B cell (primary cell): ENCODE measurements around the gene CDC5L. TPM values are rescaled to one million over a fixed set of nuclear protein-coding genes. Genes with fewer than 3 reads are reported as not detected.

Experiments used
- ATAC-seq: fragments of 200-7000 bp; cut with Tn5 transposase; one replicate; pipeline ENCODE4 v1.10.0; 2021; ENCODE audit warnings: low read depth, mild to moderate bottlenecking, moderate number of reproducible peaks, moderate library complexity
- CTCF ChIA-PET: fragments of 350-600 bp; sonication (Branson Sonifier 250); formaldehyde crosslinking; loops from one replicate; lab custom pipeline; 2021; ENCODE audit warnings: antibody characterized with exemption, inconsistent platforms; lab: Charles Lee
- POLR2A ChIA-PET: fragments of 350-600 bp; sonication (Branson Sonifier 250); formaldehyde crosslinking; loops from one replicate; lab custom pipeline; 2021; ENCODE audit warnings: antibody characterized with exemption; lab: Charles Lee
- DNase-seq: peaks from one replicate; pipeline ENCODE4 v3.0.0; 2013
- H2AFZ ChIP-seq: 2 replicates; pipeline ENCODE4 v1.6.1; 2012; ENCODE audit warnings: mild to moderate bottlenecking, low read depth, low read length; ENCODE audit not compliant: insufficient read depth, poor library complexity, severe bottlenecking
- H3K27ac ChIP-seq, 2 donors: 1 replicate in 1 of 2; 2 replicates in 1 of 2; pipeline ENCODE4 v1.5.1; 2012 to 2013; ENCODE audit warnings: low read length in 2 of 2, mild to moderate bottlenecking in 2 of 2, moderate library complexity in 1 of 2
- H3K27me3 ChIP-seq, 4 experiments: fragments of 200-600 bp in 1 of 4; sonication (generic) in 1 of 4; replicated peaks in 1 of 4; 1 replicate in 2 of 4; 2 replicates in 2 of 4; pipeline versions ENCODE4 v1.6.1 to v1.7.0; 2013 to 2016; ENCODE audit warnings: low read length in 3 of 4, mild to moderate bottlenecking in 2 of 4, mixed read lengths in 1 of 4, moderate library complexity in 1 of 4; ENCODE audit not compliant: insufficient read depth in 4 of 4, control insufficient read depth in 3 of 4; ENCODE audit errors: control extremely low read depth in 1 of 4
- H3K36me3 ChIP-seq, 2 experiments: replicated peaks in 1 of 2; 1 replicate in 1 of 2; 2 replicates in 1 of 2; pipeline versions ENCODE4 v1.6.1 to v1.7.1; 2013; ENCODE audit warnings: low read length in 1 of 2; ENCODE audit not compliant: insufficient read depth in 2 of 2, control insufficient read depth in 1 of 2; ENCODE audit errors: control extremely low read depth in 1 of 2, extremely low read depth in 1 of 2
- H3K4me1 ChIP-seq, 2 donors: fragments of 200-600 bp in 1 of 2; sonication (generic) in 1 of 2; 1 replicate in 1 of 2; 2 replicates in 1 of 2; pipeline versions ENCODE4 v1.5.1 to v1.6.1; 2013 to 2017; ENCODE audit warnings: low read length in 2 of 2; ENCODE audit not compliant: control insufficient read depth in 2 of 2, insufficient read depth in 2 of 2
- H3K4me2 ChIP-seq: replicated peaks from 2 replicates; pipeline ENCODE3; 2012; ENCODE audit warnings: mild to moderate bottlenecking, low read depth, low read length; ENCODE audit not compliant: poor library complexity, severe bottlenecking
- H3K4me3 ChIP-seq, 5 experiments: fragments of 200-600 bp in 1 of 5; sonication (generic) in 1 of 5; 1 replicate in 3 of 5; 2 replicates in 2 of 5; pipeline versions ENCODE4 v1.5.1 to v1.7.0; 2011 to 2016; ENCODE audit warnings: low read length in 4 of 5, mild to moderate bottlenecking in 4 of 5, low read depth in 2 of 5, control low read depth in 1 of 5, moderate library complexity in 1 of 5; ENCODE audit not compliant: insufficient read depth in 1 of 5; ENCODE audit errors: control extremely low read depth in 1 of 5, extremely low read depth in 1 of 5
- H3K79me2 ChIP-seq: fragments of 200-600 bp; sonication (generic); one replicate; pipeline ENCODE4 v1.6.0; 2016; ENCODE audit warnings: low read length; ENCODE audit not compliant: control insufficient read depth, insufficient read depth
- H3K9ac ChIP-seq: fragments of 200-600 bp; sonication (generic); 2 replicates; pipeline ENCODE4 v1.6.1; 2017; ENCODE audit warnings: mild to moderate bottlenecking, low read length, moderate library complexity
- H3K9me3 ChIP-seq, 3 donors: one replicate each; pipeline versions ENCODE4 v1.6.1 to v1.7.1; 2013; ENCODE audit warnings: low read length in 2 of 3; ENCODE audit not compliant: control insufficient read depth in 2 of 3, insufficient read depth in 1 of 3; ENCODE audit errors: control extremely low read depth in 1 of 3
- H4K20me1 ChIP-seq: 2 replicates; pipeline ENCODE4 v1.6.0; 2012; ENCODE audit warnings: mild to moderate bottlenecking, low read length; ENCODE audit not compliant: insufficient read depth, control insufficient read depth, poor library complexity, severe bottlenecking
- H3K27ac Mint-ChIP-seq: one replicate; pipeline ENCODE4 v1.8.0; 2021; ENCODE audit warnings: mixed read lengths
- H3K27me3 Mint-ChIP-seq: one replicate; pipeline ENCODE4 v1.8.0; 2021; ENCODE audit warnings: mixed read lengths
- H3K4me1 Mint-ChIP-seq: one replicate; pipeline ENCODE4 v1.8.0; 2021; ENCODE audit warnings: mixed read lengths
- H3K4me3 Mint-ChIP-seq: one replicate; pipeline ENCODE4 v1.8.0; 2021; ENCODE audit warnings: mixed read lengths
- H3K9me3 Mint-ChIP-seq: one replicate; pipeline ENCODE4 v1.8.0; 2022; ENCODE audit warnings: mixed read lengths; ENCODE audit not compliant: insufficient read depth
- CTCF ChIP-seq: fragments of 200-600 bp; IDR thresholded peaks from one replicate; pipeline ENCODE4 v1.8.0; 2022; ENCODE audit warnings: antibody characterized with exemption, mild to moderate bottlenecking
- EZH2 ChIP-seq: IDR thresholded peaks from 2 replicates; pipeline ENCODE4 v1.6.1; 2012; ENCODE audit warnings: borderline replicate concordance, low read depth, mild to moderate bottlenecking, moderate library complexity, low read length; ENCODE audit not compliant: insufficient read depth, poor library complexity, severe bottlenecking
- WGBS: methylation state at CpG from one replicate; pipeline ENCODE4 v1.1.5; 2013; ENCODE audit warnings: missing lambda C conversion rate; ENCODE audit not compliant: insufficient coverage; 5-methylcytosine and 5-hydroxymethylcytosine counted together
- intact Hi-C: fragments of 100-400 bp; cut with micrococcal nuclease; formaldehyde crosslinking; loops from one replicate; pipeline ENCODE4 v1.10.0; 2022
- polyA plus RNA-seq: library from polyadenylated mRNA; depleted of rRNA; stranded (reverse); fragments of >200 nt; gene quantifications from 2 replicates; pipeline ENCODE4 v1.2.3, GENCODE V29; 2012
- total RNA-seq, 2 donors: library from RNA; stranded (reverse); fragments of 120-200 nt in 1 of 2; gene quantifications; 1 replicate in 1 of 2; 2 replicates in 1 of 2; pipeline versions ENCODE4 v1.2.3 to v1.2.4, GENCODE V29; 2013 to 2022

CDC5L gene
- total and polyA plus RNA-seq, 2 donors (not counting 1 experiment from before 2014, with no cell fraction given) = 4.1 to 22.2 TPM

DNA sequence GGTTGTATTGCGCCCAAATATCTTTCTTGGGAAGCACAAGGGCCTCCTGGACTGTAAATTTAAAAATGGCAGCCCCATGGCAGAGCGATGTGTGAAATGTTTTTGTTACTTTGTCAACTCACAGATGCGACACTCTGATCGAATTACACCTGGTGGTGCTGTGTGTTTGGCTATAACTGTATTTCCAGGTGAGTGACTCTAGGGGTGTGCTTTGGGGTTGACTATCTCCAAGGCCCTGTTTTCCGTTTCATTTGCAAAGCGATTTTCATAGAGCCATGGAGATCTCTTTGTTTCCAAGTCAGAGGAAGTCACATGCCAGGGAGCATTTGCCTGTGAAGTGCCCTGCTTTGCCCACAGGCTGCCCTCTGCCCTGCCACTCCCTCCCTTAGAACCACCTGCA is 93.5 kb downstream of the CDC5L start:
- ChIA-PET CTCF (no interaction called here), POLR2A (no interaction called here)
- no peak overlapping the region for H2AFZ ChIP-seq
- H3K27ac ChIP-seq = no peak overlapping the region
- H3K27me3 ChIP-seq = peaks cover 0 to 8% (median 3%) of the 10 kb centered on the region in 4 experiments
- H3K4me3 ChIP-seq = no peak overlapping the region
- Mint-ChIP-seq H3K4me1 (no peaks in the 10 kb centered on the region), H3K4me3 (no peak overlapping the region), H3K27me3 (peaks cover 12% of the 10 kb centered on the region), H3K9me3 (no peaks in the 10 kb centered on the region), H3K27ac (no peak overlapping the region)
- intact Hi-C loops = no loop called here
- no peaks in the 10 kb centered on the region for H3K36me3 ChIP-seq
- no peaks in the 10 kb centered on the region for H4K20me1 ChIP-seq
- no peak overlapping the region for H3K4me2 ChIP-seq
- no peak for TF ChIP-seq EZH2
- no peak for TF ChIP-seq CTCF
- peaks cover 0 to under 1% of the 10 kb centered on the region in 2 donors for H3K4me1 ChIP-seq
- H3K9me3 ChIP-seq = no peaks in the 10 kb centered on the region
- no peak overlapping the region for H3K9ac ChIP-seq
- ATAC-seq (no peak), DNase-seq (no peak)
- WGBS = 100% methylated on average over 6 of the region's 6 CpGs
- no peaks in the 10 kb centered on the region for H3K79me2 ChIP-seq

GRCh38 chr6:44481760-44482159 is 94.3 kb downstream of the CDC5L start:
- no peak overlapping the region for H3K4me3 Mint-ChIP-seq
- no peaks in the 10 kb centered on the region for H3K4me1 Mint-ChIP-seq
- peaks cover 14% of the 10 kb centered on the region for H3K27me3 Mint-ChIP-seq
- CTCF ChIA-PET = no interaction called here
- H2AFZ ChIP-seq = no peak overlapping the region
- POLR2A ChIA-PET = no interaction called here
- intact Hi-C loops = no loop called here
- H3K27me3 ChIP-seq = peaks cover 0 to 8% (median 3%) of the 10 kb centered on the region in 4 experiments
- no peak overlapping the region for H3K27ac ChIP-seq
- no peaks in the 10 kb centered on the region for H3K79me2 ChIP-seq
- no peak overlapping the region for H3K4me3 ChIP-seq
- H3K9ac ChIP-seq = no peak overlapping the region
- 100% methylated on average over 5 of the region's 9 CpGs for WGBS
- H3K27ac Mint-ChIP-seq = no peak overlapping the region
- DNase-seq (no peak), ATAC-seq (no peak)
- H3K4me1 ChIP-seq = no peaks in the 10 kb centered on the region
- H3K9me3 ChIP-seq = no peaks in the 10 kb centered on the region
- H3K36me3 ChIP-seq = no peaks in the 10 kb centered on the region
- no peaks in the 10 kb centered on the region for H4K20me1 ChIP-seq
- TF ChIP-seq CTCF = no peak
- TF ChIP-seq EZH2 = no peak
- H3K4me2 ChIP-seq = no peak overlapping the region
- H3K9me3 Mint-ChIP-seq = no peaks in the 10 kb centered on the region
